ENCODE measurements around the gene PPP6R3.
"Not testable (repeated sequence)": the region's sequence is repeated elsewhere in the genome, so short reads cannot be mapped to it uniquely, and the experiment has no call there.

PPP6R3 gene

GRCh38 chr11:68441466-68442230 lies 18.9 kb upstream of the PPP6R3 start:
- peak; percentile 28 to 43 for DNase-seq (ENCODE audit: low read depth in 2 of 2)
- H3K4me3 ChIP-seq (replicated peaks in 1 of 2; ENCODE audit: low read depth in 2 of 2, low read length in 2 of 2): no peak overlapping the region
- TF ChIP-seq CTCF (IDR thresholded peaks at IDR 0.05; ENCODE audit: low read depth, low read length): no peak

GRCh38 chr11:68442433-68442832 lies 18.1 kb upstream of the PPP6R3 start:
- no peak for DNase-seq (ENCODE audit: low read depth in 2 of 2)
- no peak overlapping the region for H3K4me3 ChIP-seq (replicated peaks in 1 of 2; ENCODE audit: low read depth in 2 of 2, low read length in 2 of 2)
- TF ChIP-seq CTCF (IDR thresholded peaks at IDR 0.05; ENCODE audit: low read depth, low read length): no peak

GRCh38 chr11:68444566-68444965 lies 16.0 kb upstream of the PPP6R3 start:
- no peak overlapping the region for H3K4me3 ChIP-seq (replicated peaks in 1 of 2; ENCODE audit: low read depth in 2 of 2, low read length in 2 of 2)
- no peak for TF ChIP-seq CTCF (IDR thresholded peaks at IDR 0.05; ENCODE audit: low read depth, low read length)
- DNase-seq (ENCODE audit: low read depth in 2 of 2): no peak

- H3K4me3 ChIP-seq (replicated peaks in 1 of 2; ENCODE audit: low read depth in 2 of 2, low read length in 2 of 2): no peak overlapping the region
- TF ChIP-seq CTCF (IDR thresholded peaks at IDR 0.05; ENCODE audit: low read depth, low read length): no peak
- no peak for DNase-seq (ENCODE audit: low read depth in 2 of 2)
Measured at GRCh38 chr11:68445531-68446035, 15.0 kb upstream of the PPP6R3 start.

GRCh38 chr11:68446046-68446725 lies 14.4 kb upstream of the PPP6R3 start:
- no peak for TF ChIP-seq CTCF (IDR thresholded peaks at IDR 0.05; ENCODE audit: low read depth, low read length)
- H3K4me3 ChIP-seq (replicated peaks in 1 of 2; ENCODE audit: low read depth in 2 of 2, low read length in 2 of 2): no peak overlapping the region
- DNase-seq (ENCODE audit: low read depth in 2 of 2): no peak

GRCh38 chr11:68447015-68447801 lies 13.3 kb upstream of the PPP6R3 start:
- TF ChIP-seq CTCF (IDR thresholded peaks at IDR 0.05; ENCODE audit: low read depth, low read length): peak; percentile 91
- no peak overlapping the region for H3K4me3 ChIP-seq (replicated peaks in 1 of 2; ENCODE audit: low read depth in 2 of 2, low read length in 2 of 2)
- DNase-seq (ENCODE audit: low read depth in 2 of 2): peak; percentile 74 to 75

- H3K4me3 ChIP-seq (replicated peaks in 1 of 2; ENCODE audit: low read depth in 2 of 2, low read length in 2 of 2); DNase-seq (ENCODE audit: low read depth in 2 of 2): not testable (repeated sequence)
Measured at GRCh38 chr11:68447914-68448313, 12.6 kb upstream of the PPP6R3 start.
